Astrocyte (in vitro differentiated cells and primary cell): ENCODE data around the gene AKR1C4.

ENCODE experiments used
- EZH2 ChIP-seq: IDR thresholded peaks from 2 replicates; pipeline ENCODE4 v1.6.1; 2012; ENCODE audit warnings: mild to moderate bottlenecking, low read length, inconsistent platforms; ENCODE audit not compliant: insufficient read depth
- TF ChIP-seq, protein P1 (sequence below): IDR thresholded peaks from 2 replicates; pipeline ENCODE4 v1.5.1; 2011; ENCODE audit warnings: low read depth, mild to moderate bottlenecking, inconsistent platforms, low read length, moderate library complexity; ENCODE audit not compliant: insufficient read depth

DNA sequence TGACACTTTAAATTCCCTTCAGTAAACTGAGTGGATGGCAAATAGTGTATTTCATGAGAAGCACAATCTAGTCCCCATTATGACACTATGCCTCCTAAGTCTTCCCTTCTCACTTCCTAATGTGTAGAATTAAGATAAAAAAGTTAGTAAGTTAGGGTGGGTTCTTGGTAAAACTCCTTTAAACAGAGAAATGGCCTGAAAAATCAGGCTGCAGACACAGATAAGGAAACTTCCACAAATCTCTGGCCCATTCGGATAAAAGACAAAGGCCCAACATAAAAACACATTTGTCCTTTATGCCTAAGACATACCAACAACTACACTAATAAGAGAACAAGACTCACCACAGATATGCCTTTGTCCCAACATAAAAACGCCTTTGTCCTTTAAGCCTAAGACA is 33.1 kb upstream of the AKR1C4 start:
- TF ChIP-seq EZH2, result no peak
- TF ChIP-seq, protein P1, sequence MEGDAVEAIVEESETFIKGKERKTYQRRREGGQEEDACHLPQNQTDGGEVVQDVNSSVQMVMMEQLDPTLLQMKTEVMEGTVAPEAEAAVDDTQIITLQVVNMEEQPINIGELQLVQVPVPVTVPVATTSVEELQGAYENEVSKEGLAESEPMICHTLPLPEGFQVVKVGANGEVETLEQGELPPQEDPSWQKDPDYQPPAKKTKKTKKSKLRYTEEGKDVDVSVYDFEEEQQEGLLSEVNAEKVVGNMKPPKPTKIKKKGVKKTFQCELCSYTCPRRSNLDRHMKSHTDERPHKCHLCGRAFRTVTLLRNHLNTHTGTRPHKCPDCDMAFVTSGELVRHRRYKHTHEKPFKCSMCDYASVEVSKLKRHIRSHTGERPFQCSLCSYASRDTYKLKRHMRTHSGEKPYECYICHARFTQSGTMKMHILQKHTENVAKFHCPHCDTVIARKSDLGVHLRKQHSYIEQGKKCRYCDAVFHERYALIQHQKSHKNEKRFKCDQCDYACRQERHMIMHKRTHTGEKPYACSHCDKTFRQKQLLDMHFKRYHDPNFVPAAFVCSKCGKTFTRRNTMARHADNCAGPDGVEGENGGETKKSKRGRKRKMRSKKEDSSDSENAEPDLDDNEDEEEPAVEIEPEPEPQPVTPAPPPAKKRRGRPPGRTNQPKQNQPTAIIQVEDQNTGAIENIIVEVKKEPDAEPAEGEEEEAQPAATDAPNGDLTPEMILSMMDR, result no peak
